ENCODE data around the gene BCKDK.

Gene BCKDK

DNA sequence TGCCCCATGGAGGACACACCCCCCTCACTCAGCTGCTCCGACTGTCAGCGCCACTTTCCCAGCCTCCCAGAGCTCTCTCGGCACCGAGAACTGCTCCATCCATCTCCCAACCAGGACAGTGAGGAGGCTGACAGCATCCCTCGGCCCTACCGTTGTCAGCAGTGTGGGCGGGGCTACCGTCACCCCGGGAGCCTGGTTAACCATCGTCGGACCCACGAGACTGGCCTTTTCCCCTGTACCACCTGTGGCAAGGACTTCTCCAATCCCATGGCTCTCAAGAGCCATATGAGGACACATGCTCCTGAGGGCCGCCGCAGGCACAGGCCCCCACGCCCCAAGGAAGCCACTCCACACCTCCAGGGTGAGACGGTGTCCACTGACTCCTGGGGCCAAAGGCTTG, 31.9 kb upstream of the BCKDK start:
- TF ChIP-seq, protein P1, sequence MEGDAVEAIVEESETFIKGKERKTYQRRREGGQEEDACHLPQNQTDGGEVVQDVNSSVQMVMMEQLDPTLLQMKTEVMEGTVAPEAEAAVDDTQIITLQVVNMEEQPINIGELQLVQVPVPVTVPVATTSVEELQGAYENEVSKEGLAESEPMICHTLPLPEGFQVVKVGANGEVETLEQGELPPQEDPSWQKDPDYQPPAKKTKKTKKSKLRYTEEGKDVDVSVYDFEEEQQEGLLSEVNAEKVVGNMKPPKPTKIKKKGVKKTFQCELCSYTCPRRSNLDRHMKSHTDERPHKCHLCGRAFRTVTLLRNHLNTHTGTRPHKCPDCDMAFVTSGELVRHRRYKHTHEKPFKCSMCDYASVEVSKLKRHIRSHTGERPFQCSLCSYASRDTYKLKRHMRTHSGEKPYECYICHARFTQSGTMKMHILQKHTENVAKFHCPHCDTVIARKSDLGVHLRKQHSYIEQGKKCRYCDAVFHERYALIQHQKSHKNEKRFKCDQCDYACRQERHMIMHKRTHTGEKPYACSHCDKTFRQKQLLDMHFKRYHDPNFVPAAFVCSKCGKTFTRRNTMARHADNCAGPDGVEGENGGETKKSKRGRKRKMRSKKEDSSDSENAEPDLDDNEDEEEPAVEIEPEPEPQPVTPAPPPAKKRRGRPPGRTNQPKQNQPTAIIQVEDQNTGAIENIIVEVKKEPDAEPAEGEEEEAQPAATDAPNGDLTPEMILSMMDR (IDR thresholded peaks at IDR 0.05; ENCODE audit: insufficient read depth, low read depth, low read length, missing control alignments): no peak
- no peak for DNase-seq (ENCODE audit: low read depth)
- no peak overlapping the region for H3K4me3 ChIP-seq (ENCODE audit: low read length)

DNA sequence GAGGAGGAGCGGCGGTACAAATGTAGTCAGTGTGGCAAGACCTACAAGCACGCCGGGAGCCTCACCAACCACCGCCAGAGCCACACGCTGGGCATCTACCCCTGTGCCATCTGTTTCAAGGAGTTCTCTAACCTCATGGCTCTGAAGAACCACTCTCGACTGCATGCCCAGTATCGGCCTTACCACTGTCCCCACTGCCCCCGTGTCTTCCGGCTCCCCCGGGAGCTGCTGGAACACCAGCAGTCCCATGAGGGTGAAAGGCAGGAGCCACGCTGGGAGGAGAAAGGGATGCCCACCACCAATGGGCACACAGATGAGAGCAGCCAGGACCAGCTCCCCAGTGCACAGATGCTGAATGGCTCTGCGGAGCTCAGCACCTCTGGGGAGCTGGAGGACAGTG, 31.2 kb upstream of the BCKDK start:
- H3K4me3 ChIP-seq (ENCODE audit: low read length): no peak overlapping the region
- TF ChIP-seq, protein P1 (IDR thresholded peaks at IDR 0.05; ENCODE audit: insufficient read depth, low read depth, low read length, missing control alignments): no peak
- DNase-seq (ENCODE audit: low read depth): no peak

DNA sequence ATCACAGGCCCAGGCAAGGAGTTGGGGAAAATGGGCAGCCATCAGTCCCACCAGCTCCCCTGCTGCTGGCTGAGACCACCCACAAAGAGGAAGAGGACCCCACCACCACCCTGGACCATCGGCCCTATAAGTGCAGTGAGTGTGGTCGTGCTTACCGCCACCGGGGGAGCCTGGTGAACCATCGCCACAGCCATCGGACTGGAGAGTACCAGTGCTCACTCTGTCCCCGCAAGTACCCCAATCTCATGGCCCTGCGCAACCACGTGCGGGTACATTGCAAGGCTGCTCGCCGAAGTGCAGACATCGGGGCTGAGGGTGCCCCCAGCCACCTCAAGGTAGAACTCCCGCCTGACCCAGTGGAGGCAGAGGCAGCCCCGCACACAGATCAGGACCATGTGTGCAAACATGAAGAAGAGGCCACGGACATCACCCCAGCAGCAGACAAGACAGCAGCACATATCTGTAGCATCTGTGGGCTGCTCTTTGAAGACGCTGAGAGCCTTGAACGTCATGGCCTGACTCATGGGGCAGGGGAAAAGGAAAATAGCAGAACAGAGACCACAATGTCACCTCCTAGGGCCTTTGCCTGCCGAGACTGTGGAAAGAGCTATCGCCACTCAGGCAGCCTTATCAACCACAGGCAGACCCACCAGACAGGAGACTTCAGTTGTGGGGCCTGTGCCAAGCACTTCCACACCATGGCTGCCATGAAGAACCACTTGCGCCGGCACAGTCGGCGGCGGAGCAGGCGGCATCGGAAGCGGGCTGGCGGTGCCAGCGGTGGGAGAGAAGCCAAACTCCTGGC, 30.4 kb upstream of the BCKDK start:
- DNase-seq (ENCODE audit: low read depth): no peak
- TF ChIP-seq, protein P1 (IDR thresholded peaks at IDR 0.05; ENCODE audit: insufficient read depth, low read depth, low read length, missing control alignments): no peak
- H3K4me3 ChIP-seq (ENCODE audit: low read length): no peak overlapping the region

DNA sequence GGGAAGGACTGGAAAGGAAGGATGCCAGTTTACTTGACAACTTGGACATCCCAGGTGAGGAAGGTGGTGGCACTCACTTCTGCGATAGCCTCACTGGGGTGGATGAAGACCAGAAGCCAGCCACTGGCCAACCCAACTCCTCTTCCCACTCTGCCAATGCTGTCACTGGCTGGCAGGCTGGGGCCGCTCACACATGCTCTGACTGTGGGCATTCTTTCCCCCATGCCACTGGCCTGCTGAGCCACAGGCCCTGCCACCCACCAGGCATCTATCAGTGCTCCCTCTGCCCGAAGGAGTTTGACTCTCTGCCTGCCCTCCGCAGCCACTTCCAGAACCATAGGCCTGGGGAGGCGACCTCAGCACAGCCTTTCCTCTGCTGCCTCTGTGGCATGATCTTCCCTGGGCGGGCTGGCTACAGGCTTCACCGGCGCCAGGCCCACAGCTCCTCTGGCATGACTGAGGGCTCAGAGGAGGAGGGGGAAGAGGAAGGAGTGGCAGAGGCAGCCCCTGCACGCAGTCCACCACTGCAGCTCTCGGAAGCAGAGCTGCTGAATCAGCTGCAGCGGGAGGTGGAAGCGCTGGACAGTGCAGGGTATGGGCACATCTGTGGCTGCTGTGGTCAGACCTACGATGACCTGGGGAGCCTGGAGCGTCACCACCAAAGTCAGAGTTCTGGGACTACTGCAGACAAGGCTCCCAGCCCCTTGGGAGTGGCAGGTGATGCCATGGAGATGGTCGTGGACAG, 29.4 kb upstream of the BCKDK start:
- TF ChIP-seq, protein P1 (IDR thresholded peaks at IDR 0.05; ENCODE audit: insufficient read depth, low read depth, low read length, missing control alignments): no peak

DNA sequence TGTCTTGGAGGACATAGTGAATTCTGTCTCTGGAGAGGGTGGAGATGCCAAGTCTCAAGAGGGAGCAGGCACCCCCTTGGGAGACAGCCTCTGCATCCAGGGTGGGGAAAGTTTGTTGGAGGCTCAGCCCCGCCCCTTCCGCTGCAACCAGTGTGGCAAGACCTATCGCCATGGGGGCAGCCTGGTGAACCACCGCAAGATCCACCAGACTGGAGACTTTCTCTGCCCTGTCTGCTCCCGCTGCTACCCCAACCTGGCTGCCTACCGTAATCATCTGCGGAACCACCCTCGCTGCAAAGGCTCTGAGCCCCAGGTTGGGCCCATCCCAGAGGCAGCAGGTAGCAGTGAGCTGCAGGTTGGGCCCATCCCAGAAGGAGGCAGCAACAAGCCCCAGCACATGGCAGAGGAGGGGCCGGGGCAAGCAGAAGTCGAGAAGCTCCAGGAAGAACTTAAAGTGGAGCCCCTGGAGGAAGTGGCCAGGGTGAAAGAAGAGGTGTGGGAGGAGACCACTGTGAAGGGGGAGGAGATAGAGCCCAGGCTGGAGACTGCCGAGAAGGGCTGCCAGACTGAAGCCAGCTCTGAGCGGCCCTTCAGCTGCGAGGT, 28.7 kb upstream of the BCKDK start:
- DNase-seq (ENCODE audit: low read depth): no peak
- TF ChIP-seq, protein P1 (IDR thresholded peaks at IDR 0.05; ENCODE audit: insufficient read depth, low read depth, low read length, missing control alignments): no peak
- H3K4me3 ChIP-seq (ENCODE audit: low read length): no peak overlapping the region

More for the DNA sequence above, 29.4 kb upstream of the BCKDK start:
- DNase-seq (ENCODE audit: low read depth): no peak
- no peak overlapping the region for H3K4me3 ChIP-seq (ENCODE audit: low read length)

DNA sequence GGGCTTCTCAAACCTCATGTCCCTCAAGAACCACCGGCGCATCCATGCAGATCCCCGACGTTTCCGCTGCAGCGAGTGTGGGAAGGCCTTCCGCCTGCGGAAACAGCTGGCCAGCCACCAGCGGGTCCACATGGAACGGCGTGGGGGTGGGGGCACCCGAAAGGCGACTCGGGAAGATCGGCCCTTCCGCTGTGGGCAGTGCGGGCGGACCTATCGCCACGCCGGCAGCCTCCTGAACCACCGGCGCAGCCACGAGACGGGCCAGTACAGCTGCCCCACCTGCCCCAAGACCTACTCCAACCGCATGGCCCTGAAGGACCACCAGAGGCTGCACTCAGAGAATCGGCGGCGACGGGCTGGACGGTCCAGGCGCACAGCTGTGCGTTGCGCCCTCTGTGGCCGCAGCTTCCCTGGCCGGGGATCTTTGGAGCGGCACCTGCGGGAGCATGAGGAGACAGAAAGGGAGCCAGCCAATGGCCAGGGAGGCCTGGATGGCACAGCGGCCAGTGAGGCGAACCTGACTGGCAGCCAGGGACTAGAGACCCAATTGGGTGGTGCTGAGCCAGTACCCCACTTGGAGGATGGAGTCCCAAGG, 28.1 kb upstream of the BCKDK start:
- no peak overlapping the region for H3K4me3 ChIP-seq (ENCODE audit: low read length)
- no peak for DNase-seq (ENCODE audit: low read depth)
- TF ChIP-seq, protein P1 (IDR thresholded peaks at IDR 0.05; ENCODE audit: insufficient read depth, low read depth, low read length, missing control alignments): no peak

All from epithelial cell of esophagus (primary cell).